HG02840 (cell line): ENCODE measurements around the gene CYYR1.

Experiments used
- ATAC-seq: cut with Tn5 transposase; IDR thresholded peaks from one replicate; pipeline ENCODE4 v1.9.1; 2021; ENCODE audit warnings: mild to moderate bottlenecking, moderate library complexity, moderate number of reproducible peaks; ENCODE audit not compliant: unreplicated experiment, low FRiP score

Gene CYYR1

GRCh38 chr21:26443867-26444266 lies 129.2 kb downstream of the CYYR1 start:
- ATAC-seq, result no peak

GRCh38 chr21:26443291-26443690 lies 129.8 kb downstream of the CYYR1 start:
- ATAC-seq, result no peak

GRCh38 chr21:26441149-26441548 lies 131.9 kb downstream of the CYYR1 start:
- ATAC-seq, result no peak

- ATAC-seq, result no peak
Measured at GRCh38 chr21:26438976-26439375, 134.1 kb downstream of the CYYR1 start.

GRCh38 chr21:26437326-26438009 lies 135.6 kb downstream of the CYYR1 start:
- ATAC-seq, result no peak

GRCh38 chr21:26433386-26433785 lies 139.7 kb downstream of the CYYR1 start:
- ATAC-seq, result no peak

GRCh38 chr21:26432410-26432809 lies 140.7 kb downstream of the CYYR1 start:
- no peak for ATAC-seq

GRCh38 chr21:26425576-26425975 lies 147.5 kb downstream of the CYYR1 start:
- no peak for ATAC-seq

- no peak for ATAC-seq
Measured at GRCh38 chr21:26423511-26423910, 149.6 kb downstream of the CYYR1 start.

- ATAC-seq, result no peak
Measured at GRCh38 chr21:26422706-26423105, 150.4 kb downstream of the CYYR1 start.

- ATAC-seq, result no peak
Measured at GRCh38 chr21:26422138-26422537, 150.9 kb downstream of the CYYR1 start.

- no peak for ATAC-seq
Measured at GRCh38 chr21:26421724-26422123, 151.4 kb downstream of the CYYR1 start.
